Measurements from ENCODE around the gene DGCR6. TPM values are rescaled to one million over a fixed set of nuclear protein-coding genes. Genes with fewer than 3 reads are reported as not detected.
A peak's percentile ranks its signal among the peaks of the same experiment; 100 is the strongest.
"Not testable (repeated sequence)": the region's sequence is repeated elsewhere in the genome, so short reads cannot be mapped to it uniquely, and the experiment has no call there.

DGCR6 gene
- total RNA-seq, 2 donors from 2014 or later: 2.9 to 4.3 TPM

DNA sequence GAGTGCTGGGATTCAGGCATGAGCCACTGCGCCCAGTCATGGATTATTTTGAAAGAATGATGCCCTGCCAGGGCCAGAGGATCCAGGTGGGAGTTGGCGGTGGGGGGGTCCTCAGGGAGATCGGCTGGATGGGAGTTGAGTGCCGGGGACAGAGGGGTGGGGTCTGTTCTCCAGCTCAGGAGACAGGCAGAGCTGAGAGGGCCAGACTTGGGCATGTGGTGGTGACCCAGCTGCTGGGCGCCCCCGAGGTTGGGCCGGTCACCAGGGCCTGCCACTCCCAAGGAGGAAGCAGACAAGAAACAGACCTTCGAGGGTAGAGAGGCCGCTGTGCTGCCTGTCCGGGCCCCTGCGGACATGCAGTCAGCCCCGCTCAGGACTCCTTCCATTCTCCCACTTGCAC, 41.8 kb downstream of the DGCR6 start:
- H3K27me3 Mint-ChIP-seq (ENCODE audit: insufficient read depth): no peaks in the 10 kb centered on the region
- peaks cover 19% of the 10 kb centered on the region for H3K4me1 Mint-ChIP-seq
- H3K4me3 Mint-ChIP-seq: peak overlapping the region; percentile 28
- no peak overlapping the region for H3K4me3 ChIP-seq (ENCODE audit: low read length)
- peaks cover 12% of the 10 kb centered on the region for H3K36me3 Mint-ChIP-seq (ENCODE audit: low read depth)
- H3K4me1 ChIP-seq (ENCODE audit: control insufficient read depth, insufficient read depth, low read length): peaks cover 6% of the 10 kb centered on the region
- peak; percentile 52 for DNase-seq
- peak overlapping the region; percentile 5 for H3K9ac ChIP-seq (ENCODE audit: extremely low read depth, low read length, poor library complexity, severe bottlenecking)
- H3K9me3 Mint-ChIP-seq: no peaks in the 10 kb centered on the region
- TF ChIP-seq, protein P1, sequence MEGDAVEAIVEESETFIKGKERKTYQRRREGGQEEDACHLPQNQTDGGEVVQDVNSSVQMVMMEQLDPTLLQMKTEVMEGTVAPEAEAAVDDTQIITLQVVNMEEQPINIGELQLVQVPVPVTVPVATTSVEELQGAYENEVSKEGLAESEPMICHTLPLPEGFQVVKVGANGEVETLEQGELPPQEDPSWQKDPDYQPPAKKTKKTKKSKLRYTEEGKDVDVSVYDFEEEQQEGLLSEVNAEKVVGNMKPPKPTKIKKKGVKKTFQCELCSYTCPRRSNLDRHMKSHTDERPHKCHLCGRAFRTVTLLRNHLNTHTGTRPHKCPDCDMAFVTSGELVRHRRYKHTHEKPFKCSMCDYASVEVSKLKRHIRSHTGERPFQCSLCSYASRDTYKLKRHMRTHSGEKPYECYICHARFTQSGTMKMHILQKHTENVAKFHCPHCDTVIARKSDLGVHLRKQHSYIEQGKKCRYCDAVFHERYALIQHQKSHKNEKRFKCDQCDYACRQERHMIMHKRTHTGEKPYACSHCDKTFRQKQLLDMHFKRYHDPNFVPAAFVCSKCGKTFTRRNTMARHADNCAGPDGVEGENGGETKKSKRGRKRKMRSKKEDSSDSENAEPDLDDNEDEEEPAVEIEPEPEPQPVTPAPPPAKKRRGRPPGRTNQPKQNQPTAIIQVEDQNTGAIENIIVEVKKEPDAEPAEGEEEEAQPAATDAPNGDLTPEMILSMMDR (conservative IDR thresholded peaks at IDR 0.05): no peak
- H3K27me3 ChIP-seq (ENCODE audit: control insufficient read depth, insufficient read depth, low read length, poor library complexity, severe bottlenecking): no peaks in the 10 kb centered on the region
- H3K27ac Mint-ChIP-seq: peak overlapping the region; percentile 97
- no peak overlapping the region for H3K27ac ChIP-seq (ENCODE audit: low read depth, low read length)
- H3K9me3 ChIP-seq (ENCODE audit: control insufficient read depth, low read length): no peaks in the 10 kb centered on the region
- 87% methylated on average over 8 to 12 of the region's 12 CpGs for WGBS, 2 experiments (ENCODE audit: insufficient coverage in 1 of 2, insufficient read length in 1 of 2)
- H3K36me3 ChIP-seq (ENCODE audit: control insufficient read depth, insufficient read depth, low read length): no peaks in the 10 kb centered on the region

DNA sequence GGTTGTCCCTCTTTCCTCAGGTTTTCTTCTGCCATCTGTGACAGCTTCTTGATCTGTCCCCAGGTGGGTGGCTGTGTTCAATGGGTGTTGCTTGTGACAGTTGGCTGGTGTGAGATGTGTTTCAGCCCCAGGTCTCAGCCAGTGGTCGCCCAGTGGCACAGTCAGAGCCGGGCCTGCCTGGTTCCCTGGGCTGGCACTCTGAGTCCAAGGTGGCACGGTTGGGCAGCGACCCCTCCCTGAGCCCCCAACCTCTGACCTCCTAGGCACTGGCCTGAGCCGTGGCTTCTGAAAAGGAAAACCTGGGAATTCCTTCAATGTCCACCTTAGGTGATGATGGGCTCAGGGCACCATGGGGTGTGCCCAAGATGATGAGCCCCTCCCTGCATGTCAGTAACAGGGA, 44.0 kb downstream of the DGCR6 start:
- DNase-seq: no peak
- Histone ChIP-seq H3K27ac (ENCODE audit: low read depth, low read length) (no peak overlapping the region), H3K4me3 (ENCODE audit: low read length) (no peak overlapping the region), H3K9me3 (ENCODE audit: control insufficient read depth, low read length) (no peaks in the 10 kb centered on the region), H3K27me3 (ENCODE audit: control insufficient read depth, insufficient read depth, low read length, poor library complexity, severe bottlenecking) (no peaks in the 10 kb centered on the region), H3K36me3 (ENCODE audit: control insufficient read depth, insufficient read depth, low read length) (no peaks in the 10 kb centered on the region), H3K4me1 (ENCODE audit: control insufficient read depth, insufficient read depth, low read length) (peaks cover 6% of the 10 kb centered on the region), H3K9ac (ENCODE audit: extremely low read depth, low read length, poor library complexity, severe bottlenecking) (no peak overlapping the region)
- H3K36me3 Mint-ChIP-seq (ENCODE audit: low read depth): peaks cover 12% of the 10 kb centered on the region
- H3K4me1 Mint-ChIP-seq: peaks cover 19% of the 10 kb centered on the region
- H3K27me3 Mint-ChIP-seq (ENCODE audit: insufficient read depth): no peaks in the 10 kb centered on the region
- TF ChIP-seq, protein P1 (conservative IDR thresholded peaks at IDR 0.05): no peak
- H3K9me3 Mint-ChIP-seq: no peaks in the 10 kb centered on the region
- no peak overlapping the region for H3K4me3 Mint-ChIP-seq
- no peak overlapping the region for H3K27ac Mint-ChIP-seq
- WGBS, 2 experiments (ENCODE audit: insufficient coverage in 1 of 2, insufficient read length in 1 of 2): 90 to 92% methylated on average over 2 to 5 of the region's 5 CpGs

GRCh38 chr22:18952022-18952421, 45.9 kb downstream of the DGCR6 start:
- no peak overlapping the region for H3K4me3 ChIP-seq (ENCODE audit: low read length)
- DNase-seq: no peak

GRCh38 chr22:18953128-18953527, 47.0 kb downstream of the DGCR6 start:
- H3K4me1 Mint-ChIP-seq: peaks cover 12% of the 10 kb centered on the region
- 88% methylated on average over 14 of the region's 14 CpGs; no CpG with 5 or more reads in 1 of the 2 experiments for WGBS, 2 experiments (ENCODE audit: insufficient coverage in 1 of 2, insufficient read length in 1 of 2)
- H3K36me3 ChIP-seq (ENCODE audit: control insufficient read depth, insufficient read depth, low read length); H3K4me3 Mint-ChIP-seq; H3K27me3 ChIP-seq (ENCODE audit: control insufficient read depth, insufficient read depth, low read length, poor library complexity, severe bottlenecking); H3K4me1 ChIP-seq (ENCODE audit: control insufficient read depth, insufficient read depth, low read length); H3K9me3 Mint-ChIP-seq; H3K27ac ChIP-seq (ENCODE audit: low read depth, low read length); H3K9ac ChIP-seq (ENCODE audit: extremely low read depth, low read length, poor library complexity, severe bottlenecking); DNase-seq; H3K4me3 ChIP-seq (ENCODE audit: low read length); H3K27me3 Mint-ChIP-seq (ENCODE audit: insufficient read depth); H3K27ac Mint-ChIP-seq; H3K9me3 ChIP-seq (ENCODE audit: control insufficient read depth, low read length); H3K36me3 Mint-ChIP-seq (ENCODE audit: low read depth): not testable (repeated sequence)

More at GRCh38 chr22:18952022-18952421, 45.9 kb downstream of the DGCR6 start:
- H3K4me3 Mint-ChIP-seq: no peak overlapping the region
- Histone ChIP-seq H3K9ac (ENCODE audit: extremely low read depth, low read length, poor library complexity, severe bottlenecking) (no peak overlapping the region), H3K9me3 (ENCODE audit: control insufficient read depth, low read length) (no peaks in the 10 kb centered on the region), H3K36me3 (ENCODE audit: control insufficient read depth, insufficient read depth, low read length) (no peaks in the 10 kb centered on the region), H3K4me1 (ENCODE audit: control insufficient read depth, insufficient read depth, low read length) (peaks cover 6% of the 10 kb centered on the region), H3K27ac (ENCODE audit: low read depth, low read length) (no peak overlapping the region), H3K27me3 (ENCODE audit: control insufficient read depth, insufficient read depth, low read length, poor library complexity, severe bottlenecking) (no peaks in the 10 kb centered on the region)
- H3K27ac Mint-ChIP-seq: no peak overlapping the region
- H3K9me3 Mint-ChIP-seq: no peaks in the 10 kb centered on the region
- WGBS, 2 experiments (ENCODE audit: insufficient coverage in 1 of 2, insufficient read length in 1 of 2): 92 to 100% methylated on average over 4 to 6 of the region's 6 CpGs
- peaks cover 19% of the 10 kb centered on the region for H3K4me1 Mint-ChIP-seq
- H3K36me3 Mint-ChIP-seq (ENCODE audit: low read depth): peaks cover 12% of the 10 kb centered on the region
- TF ChIP-seq, protein P1 (conservative IDR thresholded peaks at IDR 0.05): no peak
- no peaks in the 10 kb centered on the region for H3K27me3 Mint-ChIP-seq (ENCODE audit: insufficient read depth)

Measured in endodermal cell (in vitro differentiated cells).